Endothelial cell of umbilical vein (primary cell): Measurements from ENCODE around the gene GRM5. TPM values are rescaled to one million over a fixed set of nuclear protein-coding genes. Genes with fewer than 3 reads are reported as not detected.

Experiments
- BruUV-seq: library from RNA; stranded (reverse); fragments of 400-500 nt; replicated peaks from 2 replicates; lab custom pipeline; 2021; lab: Mats Ljungman, UMichigan
- CTCF ChIA-PET: fragments of 300-600, 350-600 bp; sonication (Branson Sonifier 250); formaldehyde crosslinking; loops from one replicate; lab custom pipeline; 2021; ENCODE audit warnings: antibody characterized with exemption, inconsistent platforms; lab: Charles Lee
- POLR2A ChIA-PET: fragments of 300-600, 350-600 bp; sonication (Branson Sonifier 250); formaldehyde crosslinking; loops from one replicate; lab custom pipeline; 2021; ENCODE audit warnings: antibody characterized with exemption, inconsistent platforms; lab: Charles Lee
- DNase-seq: peaks from one replicate; pipeline ENCODE4 v3.0.0-alpha.2; 2011; ENCODE audit warnings: low read depth, low spot score
- FAIRE-seq: peaks from 2 replicates; lab custom pipeline; 2011; peaks lifted over from hg19 to GRCh38; lab: Jason Lieb, UNC
- H2AFZ ChIP-seq: 2 replicates; pipeline ENCODE4 v1.6.0; 2012; ENCODE audit warnings: low read depth, low read length, control low read depth, inconsistent platforms
- H3K27ac ChIP-seq: 2 replicates; pipeline ENCODE4 v1.5.1; 2011; ENCODE audit warnings: low read depth, mild to moderate bottlenecking, control low read depth, low read length, moderate library complexity; ENCODE audit not compliant: insufficient read depth
- H3K27me3 ChIP-seq, 2 experiments: 2 replicates each; pipeline versions ENCODE4 v1.6.0 to v1.6.1; 2011; ENCODE audit warnings: low read length in 2 of 2, mixed read lengths in 1 of 2; ENCODE audit not compliant: control insufficient read depth in 2 of 2, insufficient read depth in 2 of 2
- H3K36me3 ChIP-seq, 2 experiments: 2 replicates in 1 of 2; 3 replicates in 1 of 2; pipeline ENCODE4 v1.5.1; 2011; ENCODE audit warnings: low read length in 2 of 2, mild to moderate bottlenecking in 1 of 2, moderate library complexity in 1 of 2; ENCODE audit not compliant: control insufficient read depth in 2 of 2, insufficient read depth in 2 of 2; ENCODE audit errors: extremely low read depth in 1 of 2
- H3K4me1 ChIP-seq: 3 replicates; pipeline ENCODE4 v1.5.1; 2011; ENCODE audit warnings: mild to moderate bottlenecking, low read length; ENCODE audit not compliant: control insufficient read depth, insufficient read depth; ENCODE audit errors: extremely low read depth
- H3K4me2 ChIP-seq: 2 replicates; pipeline ENCODE4 v1.6.1; 2011; ENCODE audit warnings: low read length, control low read depth, mixed read lengths; ENCODE audit not compliant: insufficient read depth
- H3K4me3 ChIP-seq, 3 experiments: fragments of 200-600 bp in 1 of 3; sonication (generic), shearing (Covaris generic) in 1 of 3; replicated peaks in 1 of 3; 2 replicates each; pipeline ENCODE4 v1.5.1; 2011 to 2016; ENCODE audit warnings: control low read depth in 3 of 3, low read length in 3 of 3, mild to moderate bottlenecking in 2 of 3, inconsistent platforms in 1 of 3, low read depth in 1 of 3, moderate library complexity in 1 of 3; ENCODE audit not compliant: insufficient read depth in 1 of 3
- H3K79me2 ChIP-seq: 2 replicates; pipeline ENCODE4 v1.6.0; 2012; ENCODE audit warnings: low read length, inconsistent platforms; ENCODE audit not compliant: control insufficient read depth, insufficient read depth
- H3K9ac ChIP-seq: replicated peaks from 2 replicates; pipeline ENCODE3; 2011; ENCODE audit warnings: low read length, control low read depth; ENCODE audit not compliant: insufficient read depth; ENCODE audit errors: extremely low read depth
- H3K9me1 ChIP-seq: replicated peaks from 3 replicates; pipeline ENCODE4 v1.6.0; 2011; ENCODE audit warnings: mild to moderate bottlenecking, low read length; ENCODE audit not compliant: control insufficient read depth, insufficient read depth; ENCODE audit errors: extremely low read depth
- H3K9me3 ChIP-seq: replicated peaks from 2 replicates; pipeline ENCODE4 v1.5.1; 2012; ENCODE audit warnings: low read length, inconsistent platforms; ENCODE audit not compliant: control insufficient read depth, insufficient read depth
- H4K20me1 ChIP-seq: replicated peaks from 2 replicates; pipeline ENCODE3; 2011; ENCODE audit warnings: mild to moderate bottlenecking, low read length; ENCODE audit not compliant: control insufficient read depth, insufficient read depth; ENCODE audit errors: extremely low read depth
- CTCF ChIP-seq, 2 donors: IDR thresholded peaks; 1 replicate in 1 of 2; 2 replicates in 1 of 2; pipeline ENCODE4 v1.5.1; 2011; ENCODE audit warnings: low read length in 2 of 2, mild to moderate bottlenecking in 2 of 2, moderate library complexity in 2 of 2, control low read depth in 1 of 2, inconsistent platforms in 1 of 2, low read depth in 1 of 2; ENCODE audit not compliant: insufficient read depth in 1 of 2; ENCODE audit errors: extremely low read depth in 1 of 2
- EZH2 ChIP-seq: IDR thresholded peaks from 2 replicates; pipeline ENCODE4 v1.6.1; 2012; ENCODE audit warnings: borderline replicate concordance, low read depth, mild to moderate bottlenecking, moderate library complexity, low read length, inconsistent platforms; ENCODE audit not compliant: severe bottlenecking
- FOS ChIP-seq: IDR thresholded peaks from 2 replicates; pipeline ENCODE4 v1.6.1; 2011; ENCODE audit warnings: mild to moderate bottlenecking, low read length, moderate library complexity, borderline replicate concordance; ENCODE audit not compliant: insufficient read depth
- GATA2 ChIP-seq: IDR thresholded peaks from 2 replicates; pipeline ENCODE4 v1.7.0; 2011; ENCODE audit warnings: low read depth, mild to moderate bottlenecking, moderate library complexity, mixed read lengths, low read length; ENCODE audit not compliant: insufficient read length, insufficient read depth
- JUN ChIP-seq: IDR thresholded peaks from 2 replicates; pipeline ENCODE4 v1.6.1; 2011; ENCODE audit warnings: borderline replicate concordance, low read depth; ENCODE audit not compliant: insufficient read length, insufficient read depth
- MAX ChIP-seq: IDR thresholded peaks from 2 replicates; pipeline ENCODE4 v1.6.1; 2011; ENCODE audit not compliant: insufficient read depth, insufficient read length
- MYC ChIP-seq: IDR thresholded peaks from one replicate; pipeline ENCODE4 v1.6.1; 2011; ENCODE audit warnings: mild to moderate bottlenecking, low read depth, low read length
- POLR2A ChIP-seq: IDR thresholded peaks from 2 replicates; pipeline ENCODE4 v1.6.1; 2012; ENCODE audit warnings: low read depth, mild to moderate bottlenecking, control low read depth, low read length
- POLR2AphosphoS5 ChIP-seq: IDR thresholded peaks from 2 replicates; pipeline ENCODE4 v1.6.1; 2012; ENCODE audit warnings: low read depth, mild to moderate bottlenecking, control low read depth, low read length, moderate library complexity; ENCODE audit not compliant: insufficient read depth
- dilution Hi-C: fragments of 300-500 bp; cut with MboI; formaldehyde crosslinking; loops from one replicate; pipeline ENCODE4 v1.15.0; 2019; ENCODE audit warnings: low sequenced_read_pairs; ENCODE audit not compliant: extremely low pct_ligation_motif_present
- intact Hi-C: fragments of 100-400 bp; cut with micrococcal nuclease; formaldehyde crosslinking; loops from one replicate; pipeline ENCODE4 v1.10.0; 2022
- polyA plus RNA-seq, 4 experiments: library from polyadenylated mRNA; depleted of rRNA in 3 of 4; stranded (reverse) in 3 of 4; unstranded in 1 of 4; fragments of >200 nt; gene quantifications; 2 replicates each; pipeline versions ENCODE4 v1.2.1 to v1.2.3, GENCODE V29; 2011 to 2012; ENCODE audit warnings: missing spikeins in 1 of 4
- total RNA-seq: library from RNA; stranded (reverse); gene quantifications from 2 replicates; pipeline ENCODE4 v1.2.3, GENCODE V29; 2021

The GRM5 gene
- total and polyA plus RNA-seq, 2 donors (not counting 3 experiments of a cell fraction or from before 2014, with no cell fraction given): 0.10 to 0.11 TPM

GRCh38 chr11:88521799-88522201, 544.0 kb downstream of the GRM5 start:
- no peaks in the 10 kb centered on the region for H4K20me1 ChIP-seq
- no peak overlapping the region for H3K4me3 ChIP-seq
- H3K9me1 ChIP-seq: no peaks in the 10 kb centered on the region
- TF ChIP-seq MAX (no peak), POLR2A (no peak), MYC (no peak), JUN (no peak), CTCF (IDR thresholded peaks at IDR 0.05; ENCODE audit: extremely low read depth in 1 of 2, insufficient read depth in 1 of 2, low read depth in 1 of 2, low read length in 2 of 2) (no peak), EZH2 (no peak), FOS (no peak), GATA2 (no peak), POLR2AphosphoS5 (no peak)
- no peak overlapping the region for H3K27ac ChIP-seq
- BruUV-seq: no TSS peak
- FAIRE-seq (no peak), DNase-seq (no peak)
- H3K36me3 ChIP-seq: no peaks in the 10 kb centered on the region
- H2AFZ ChIP-seq: no peak overlapping the region
- no peaks in the 10 kb centered on the region for H3K79me2 ChIP-seq
- dilution Hi-C loops: no loop called here
- H3K4me2 ChIP-seq: no peak overlapping the region
- CTCF ChIA-PET: interaction anchor here (1.7 to 2.3 kb wide), 2 partner anchors 22 to 40 kb away, joined by 4 to 12 read pairs; no protein-coding TSS in a partner anchor
- no peaks in the 10 kb centered on the region for H3K27me3 ChIP-seq
- intact Hi-C loops: no loop called here
- H3K9me3 ChIP-seq: no peaks in the 10 kb centered on the region
- H3K4me1 ChIP-seq: peaks cover 8% of the 10 kb centered on the region
- no peak overlapping the region for H3K9ac ChIP-seq
- POLR2A ChIA-PET: no interaction called here
